ENCODE results near the gene JAK3.
A peak's percentile ranks its signal among the peaks of the same experiment; 100 is the strongest.

The JAK3 gene

DNA sequence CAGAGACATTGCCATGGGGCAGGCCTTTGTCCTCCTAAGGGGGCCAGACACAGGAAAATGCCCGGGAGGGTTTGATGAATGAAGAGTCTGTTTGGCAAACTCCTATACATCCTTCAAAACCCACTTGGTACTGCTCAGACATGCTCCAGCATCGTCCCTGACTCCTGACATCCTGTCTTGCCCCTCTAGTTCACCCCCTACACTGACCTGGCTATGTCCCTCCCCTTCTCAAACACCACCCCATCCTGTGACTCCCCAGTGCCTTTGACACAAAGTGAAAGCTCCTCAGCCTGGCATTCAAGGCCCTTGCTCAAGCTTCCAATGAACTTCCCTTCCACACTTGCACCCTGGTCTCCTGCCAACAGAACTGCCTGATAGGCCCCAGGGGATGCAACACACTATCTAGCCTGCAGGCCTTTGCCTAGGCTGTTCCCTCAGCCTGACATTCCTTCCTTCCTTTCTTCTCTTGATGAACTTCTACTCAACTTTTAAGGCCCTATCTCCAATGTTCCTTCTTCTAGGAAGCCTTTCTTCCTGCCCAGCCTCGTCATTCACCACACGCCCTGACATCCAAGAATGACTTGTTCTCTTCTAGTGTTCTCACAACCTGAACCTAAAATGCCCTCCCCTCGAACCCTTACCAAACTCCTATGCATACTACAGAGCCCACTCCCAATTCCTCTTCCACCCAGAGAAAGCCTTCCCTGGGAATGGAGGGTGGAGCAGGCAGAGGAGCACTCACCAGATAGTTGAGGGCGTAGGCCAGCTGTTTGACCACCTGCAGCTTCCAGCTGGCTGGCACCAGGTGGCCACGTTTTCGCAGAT is 12.4 kb downstream of the JAK3 start:
- no peak overlapping the region for H3K4me3 Mint-ChIP-seq
- H3K4me1 Mint-ChIP-seq (ENCODE audit: low read depth), result peaks cover 8% of the 10 kb centered on the region
- peak overlapping the region; percentile 1 for H3K27ac Mint-ChIP-seq
- H3K36me3 Mint-ChIP-seq (ENCODE audit: low read depth), result peaks cover 75% of the 10 kb centered on the region
- no peaks in the 10 kb centered on the region for H3K27me3 Mint-ChIP-seq
- H3K9me3 Mint-ChIP-seq, result no peaks in the 10 kb centered on the region

DNA sequence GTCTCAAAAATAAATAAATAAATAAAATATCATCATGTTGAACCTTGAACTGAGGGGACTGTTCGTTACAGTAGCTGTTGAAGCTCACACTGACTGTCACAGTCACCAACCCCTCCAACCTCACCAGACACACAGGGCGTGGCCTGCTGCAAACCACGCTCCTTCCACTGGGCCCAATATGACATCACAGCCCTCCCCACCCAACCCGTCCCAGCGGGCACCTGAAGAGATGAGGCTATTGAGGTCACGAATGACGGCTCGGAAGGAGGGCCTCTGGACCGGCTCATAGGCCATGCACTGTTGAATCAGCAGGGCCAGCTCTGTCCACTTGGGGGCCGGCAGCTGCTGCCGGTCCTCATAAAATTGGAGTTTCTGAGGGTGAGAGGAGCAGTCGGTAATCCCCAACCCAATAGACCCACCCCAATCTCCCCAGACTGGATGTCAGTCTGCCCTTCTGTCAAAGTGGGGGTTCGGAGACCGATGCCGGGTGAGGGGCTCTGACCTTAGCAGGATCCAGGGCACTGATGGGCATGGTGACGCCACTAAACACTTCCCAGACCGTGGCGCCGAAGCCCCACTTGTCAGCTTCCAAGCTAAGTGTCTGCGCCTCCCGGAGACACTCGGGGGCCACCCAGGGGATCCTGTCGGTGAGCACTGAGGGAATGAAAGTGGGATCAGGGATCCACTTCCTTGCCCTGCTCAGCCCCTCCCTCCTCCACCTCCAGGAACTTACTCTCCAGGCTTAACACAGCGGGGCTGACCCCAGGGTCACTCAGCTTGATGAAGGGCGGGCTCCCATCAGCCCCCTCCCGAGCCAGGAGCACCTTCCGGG is 13.2 kb downstream of the JAK3 start:
- H3K4me3 Mint-ChIP-seq, result no peak overlapping the region
- peaks cover 8% of the 10 kb centered on the region for H3K4me1 Mint-ChIP-seq (ENCODE audit: low read depth)
- no peaks in the 10 kb centered on the region for H3K27me3 Mint-ChIP-seq
- no peak overlapping the region for H3K27ac Mint-ChIP-seq
- no peaks in the 10 kb centered on the region for H3K9me3 Mint-ChIP-seq
- peaks cover 76% of the 10 kb centered on the region for H3K36me3 Mint-ChIP-seq (ENCODE audit: low read depth)

DNA sequence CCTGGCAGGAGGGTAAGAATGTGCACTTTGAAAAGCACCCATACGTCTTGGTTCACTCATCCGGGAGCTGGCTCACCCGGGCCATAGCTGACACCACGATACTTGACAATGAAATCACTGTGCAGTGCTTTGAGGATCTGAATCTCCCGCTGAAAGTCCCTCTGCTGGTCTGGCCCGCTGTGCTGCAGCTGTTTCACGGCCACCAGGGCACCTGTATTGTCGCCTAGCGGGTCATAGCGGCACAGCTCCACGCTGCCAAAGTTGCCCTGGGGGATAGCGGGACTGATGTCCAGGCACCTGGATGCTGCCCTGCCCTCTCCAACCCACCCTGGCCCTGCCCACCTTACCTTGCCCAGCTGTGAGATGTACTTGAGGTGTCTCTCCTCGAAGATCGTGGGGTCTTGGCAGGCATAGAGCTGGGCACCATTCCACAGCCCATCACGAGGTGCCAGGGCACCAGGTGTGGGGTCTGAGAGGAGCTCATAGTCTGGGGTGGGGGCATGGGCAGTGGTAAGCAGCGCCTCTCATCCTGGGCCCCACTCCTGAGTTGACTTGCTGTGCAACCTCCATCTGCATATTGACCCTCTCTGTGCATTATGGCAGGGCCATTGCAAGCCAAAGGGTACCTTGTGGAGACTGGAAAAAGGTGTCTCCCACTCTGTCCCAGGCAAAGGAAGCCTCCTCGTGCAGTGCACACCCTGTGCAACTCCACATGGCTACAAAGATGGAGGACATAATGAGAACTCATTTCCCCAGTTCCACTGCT is 15.2 kb downstream of the JAK3 start:
- Mint-ChIP-seq H3K9me3 (no peaks in the 10 kb centered on the region), H3K27me3 (no peaks in the 10 kb centered on the region), H3K27ac (no peak overlapping the region), H3K4me3 (no peak overlapping the region), H3K4me1 (ENCODE audit: low read depth) (no peaks in the 10 kb centered on the region), H3K36me3 (ENCODE audit: low read depth) (peaks cover 67% of the 10 kb centered on the region)

DNA sequence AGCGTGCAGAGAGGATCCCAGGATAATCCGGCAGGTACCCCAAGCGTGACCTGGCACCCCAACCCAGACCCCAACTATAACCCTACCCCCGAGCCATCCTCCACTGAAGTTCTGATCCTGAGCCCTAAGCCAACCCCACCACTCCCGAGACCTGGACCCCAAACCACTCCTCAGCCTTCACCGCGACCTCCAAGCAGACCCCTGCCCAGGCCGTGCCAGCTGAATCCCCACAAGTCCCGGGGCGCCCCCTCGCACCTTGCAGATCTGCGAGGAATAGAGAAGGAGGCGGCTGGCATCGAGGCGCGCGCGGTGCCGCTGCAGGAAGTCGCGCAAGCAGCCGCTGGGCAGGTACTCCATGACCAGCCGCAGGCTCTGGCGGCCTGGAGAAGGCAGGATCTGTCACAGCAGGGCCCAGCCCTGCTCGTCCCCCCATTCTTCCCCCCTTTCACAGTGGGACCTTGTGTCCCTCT is 16.3 kb downstream of the JAK3 start:
- Mint-ChIP-seq H3K27me3 (no peaks in the 10 kb centered on the region), H3K9me3 (no peaks in the 10 kb centered on the region), H3K36me3 (ENCODE audit: low read depth) (peaks cover 61% of the 10 kb centered on the region), H3K4me3 (no peak overlapping the region), H3K4me1 (ENCODE audit: low read depth) (no peaks in the 10 kb centered on the region), H3K27ac (no peak overlapping the region)

DNA sequence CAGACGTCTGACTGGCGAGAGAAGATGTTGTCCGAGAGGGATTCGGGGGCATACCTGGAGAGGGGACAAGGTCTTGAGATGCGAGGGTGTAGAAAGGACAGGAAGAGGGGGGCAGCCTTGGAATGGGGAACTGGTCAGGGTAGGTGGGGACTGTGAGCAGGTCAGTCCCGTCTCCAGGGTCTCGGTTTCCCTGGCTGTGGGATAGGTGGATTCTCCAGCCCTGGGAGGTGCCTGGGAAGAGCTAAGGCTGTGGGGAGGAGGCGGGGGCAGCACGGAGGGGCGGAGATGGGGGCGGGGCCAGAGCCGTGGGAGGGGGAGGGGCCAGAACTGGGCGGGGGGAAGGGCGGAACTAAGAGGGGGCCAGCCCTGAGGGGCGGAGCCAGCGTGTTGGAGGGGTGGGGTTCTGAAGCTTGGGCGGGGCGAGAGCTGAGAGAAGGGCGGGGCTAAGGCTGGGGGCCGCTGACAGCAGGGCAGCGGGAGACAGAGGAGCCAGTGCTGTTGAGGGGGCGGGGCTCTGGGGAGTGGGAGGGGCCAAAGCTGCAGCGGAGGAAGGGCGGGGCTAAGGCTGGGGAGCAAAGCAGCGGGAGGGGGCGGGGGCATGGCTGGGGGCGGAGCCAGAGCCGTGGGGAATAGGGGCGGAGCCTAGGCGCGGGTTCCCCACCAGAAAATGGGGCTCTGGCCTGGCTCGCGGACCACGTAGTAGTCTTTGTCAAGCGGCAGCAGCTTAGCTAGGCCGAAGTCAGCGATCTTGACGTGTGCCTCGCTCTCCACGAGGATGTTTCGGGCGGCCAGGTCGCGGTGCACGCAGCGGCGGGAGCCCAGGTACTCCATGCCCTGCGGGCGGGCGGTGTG is 17.0 kb downstream of the JAK3 start:
- Mint-ChIP-seq H3K27ac (no peak overlapping the region), H3K4me1 (ENCODE audit: low read depth) (no peaks in the 10 kb centered on the region), H3K4me3 (no peak overlapping the region), H3K9me3 (no peaks in the 10 kb centered on the region), H3K27me3 (no peaks in the 10 kb centered on the region), H3K36me3 (ENCODE audit: low read depth) (peaks cover 56% of the 10 kb centered on the region)

DNA sequence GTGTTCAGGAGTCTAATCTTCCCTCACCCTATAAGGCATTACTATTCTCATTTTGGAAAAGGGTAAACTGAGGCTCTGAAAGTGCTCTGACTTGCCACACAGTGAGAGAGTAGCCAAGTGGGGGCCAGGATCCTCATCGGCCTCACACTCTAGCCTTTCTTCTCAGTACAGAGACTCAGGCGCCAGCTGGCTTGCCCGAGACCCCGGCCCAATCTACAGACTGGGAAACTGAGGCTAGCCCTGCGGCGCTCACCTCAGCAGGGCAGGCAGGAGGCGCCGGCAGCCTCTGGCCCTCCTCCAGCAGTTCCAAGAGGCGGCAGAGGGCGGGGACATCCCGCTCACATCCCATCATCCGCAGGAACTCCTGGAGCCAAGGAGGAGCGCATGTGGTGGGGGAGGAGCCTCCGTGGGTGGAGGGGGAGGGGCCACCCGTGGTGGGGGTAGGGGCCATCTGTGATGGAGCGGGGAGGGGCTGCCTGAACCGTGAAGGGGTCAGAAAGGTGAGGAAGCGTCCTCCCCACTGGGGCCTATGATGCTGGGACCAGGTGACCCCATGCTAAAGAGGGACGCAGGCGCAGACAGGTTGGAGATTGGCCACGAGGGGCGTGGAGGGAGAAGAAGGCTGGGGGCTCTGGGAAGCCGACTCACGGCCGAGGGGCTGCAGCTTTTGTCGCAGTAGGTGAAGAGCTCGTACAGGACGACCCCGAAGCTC is 17.8 kb downstream of the JAK3 start:
- Mint-ChIP-seq H3K27me3 (no peaks in the 10 kb centered on the region), H3K4me3 (no peak overlapping the region), H3K27ac (no peak overlapping the region)

DNA sequence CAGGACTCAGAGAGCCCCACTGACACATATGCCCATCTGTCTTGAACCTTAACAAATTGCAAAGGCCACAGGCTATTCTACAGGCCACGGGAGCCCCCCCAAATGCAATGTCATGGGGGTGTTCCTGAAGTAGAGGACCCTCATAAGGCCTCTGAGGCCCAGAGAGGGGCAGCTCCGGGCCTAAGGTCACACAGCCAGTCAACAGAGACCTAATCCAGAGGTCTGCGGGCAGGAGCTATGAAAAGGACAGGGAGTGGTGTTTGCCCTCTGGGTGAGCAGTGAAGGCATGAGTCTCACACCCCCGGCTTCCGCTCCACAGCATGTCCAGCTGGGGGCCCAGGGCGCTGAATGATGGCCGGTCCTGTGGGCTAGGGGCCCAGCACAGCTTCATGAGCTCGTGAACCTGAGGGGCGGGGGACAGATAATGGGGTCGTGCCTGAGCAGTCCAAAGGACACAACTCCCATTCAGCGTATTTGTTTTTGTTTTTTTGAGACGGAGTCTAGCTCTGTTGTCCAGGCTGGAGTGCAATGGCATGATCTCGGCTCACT is 21.2 kb downstream of the JAK3 start:
- Mint-ChIP-seq H3K36me3 (ENCODE audit: low read depth) (peaks cover 21% of the 10 kb centered on the region), H3K27ac (no peak overlapping the region), H3K9me3 (no peaks in the 10 kb centered on the region), H3K4me1 (ENCODE audit: low read depth) (no peaks in the 10 kb centered on the region), H3K4me3 (no peak overlapping the region), H3K27me3 (no peaks in the 10 kb centered on the region)

More for the DNA sequence above, 17.8 kb downstream of the JAK3 start:
- no peaks in the 10 kb centered on the region for H3K9me3 Mint-ChIP-seq
- peaks cover 48% of the 10 kb centered on the region for H3K36me3 Mint-ChIP-seq (ENCODE audit: low read depth)
- no peaks in the 10 kb centered on the region for H3K4me1 Mint-ChIP-seq (ENCODE audit: low read depth)

DNA sequence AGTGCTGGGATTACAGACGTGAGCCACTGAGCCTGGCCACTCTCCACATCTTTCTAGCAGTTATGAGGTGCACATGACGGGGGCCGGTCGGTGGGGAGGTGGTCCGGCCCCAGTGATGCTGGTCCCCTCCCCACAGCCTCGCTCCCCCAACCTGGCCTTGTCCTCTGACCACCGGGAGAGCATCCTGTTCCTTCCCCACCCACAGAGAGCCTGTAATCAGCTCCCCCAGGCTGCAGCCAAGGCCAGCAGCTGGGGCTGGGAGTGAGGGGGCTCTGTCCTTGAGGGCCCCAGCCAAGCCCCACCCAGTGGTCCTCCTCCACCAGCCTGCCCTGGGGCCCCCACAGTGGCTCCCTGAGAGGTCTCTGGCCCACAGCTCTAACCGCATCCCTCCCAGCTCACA is 23.4 kb downstream of the JAK3 start:
- Mint-ChIP-seq H3K9me3 (no peaks in the 10 kb centered on the region), H3K27ac (no peak overlapping the region), H3K4me3 (no peak overlapping the region), H3K36me3 (ENCODE audit: low read depth) (peaks cover 6% of the 10 kb centered on the region), H3K27me3 (no peaks in the 10 kb centered on the region), H3K4me1 (ENCODE audit: low read depth) (no peaks in the 10 kb centered on the region)

DNA sequence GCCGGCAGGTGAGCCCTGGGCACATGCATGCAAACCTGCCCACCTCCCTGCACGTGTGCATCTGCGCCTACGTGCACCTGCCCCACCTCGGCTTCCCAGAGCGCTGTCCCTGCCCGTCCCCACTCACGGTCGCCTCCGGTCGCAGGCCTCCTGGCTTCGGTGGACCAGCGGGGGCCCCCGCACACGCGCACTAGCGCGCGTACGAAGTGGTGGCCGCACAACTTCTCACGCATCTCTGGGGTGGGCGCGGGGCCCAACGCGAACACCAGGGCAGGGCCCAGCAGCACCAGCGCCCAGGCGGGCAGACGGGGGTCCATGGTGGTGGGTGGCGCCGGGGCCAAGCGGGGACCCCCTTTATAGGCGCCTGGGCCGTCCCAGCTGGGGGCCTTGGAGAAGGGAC is 26.6 kb downstream of the JAK3 start, which contains the start of gene INSL3:
TSS of gene INSL3 (minus strand) at position 330 of the 400 bp plus-strand sequence. CDS start at position 317, 13 bp downstream.
- no peaks in the 10 kb centered on the region for H3K4me1 Mint-ChIP-seq (ENCODE audit: low read depth)
- H3K27me3 Mint-ChIP-seq, result no peaks in the 10 kb centered on the region
- H3K27ac Mint-ChIP-seq, result no peak within 1 kb of the TSS
- no peaks in the 10 kb centered on the region for H3K36me3 Mint-ChIP-seq (ENCODE audit: low read depth)
- no peak within 1 kb of the TSS for H3K4me3 Mint-ChIP-seq
- no peaks in the 10 kb centered on the region for H3K9me3 Mint-ChIP-seq

DNA sequence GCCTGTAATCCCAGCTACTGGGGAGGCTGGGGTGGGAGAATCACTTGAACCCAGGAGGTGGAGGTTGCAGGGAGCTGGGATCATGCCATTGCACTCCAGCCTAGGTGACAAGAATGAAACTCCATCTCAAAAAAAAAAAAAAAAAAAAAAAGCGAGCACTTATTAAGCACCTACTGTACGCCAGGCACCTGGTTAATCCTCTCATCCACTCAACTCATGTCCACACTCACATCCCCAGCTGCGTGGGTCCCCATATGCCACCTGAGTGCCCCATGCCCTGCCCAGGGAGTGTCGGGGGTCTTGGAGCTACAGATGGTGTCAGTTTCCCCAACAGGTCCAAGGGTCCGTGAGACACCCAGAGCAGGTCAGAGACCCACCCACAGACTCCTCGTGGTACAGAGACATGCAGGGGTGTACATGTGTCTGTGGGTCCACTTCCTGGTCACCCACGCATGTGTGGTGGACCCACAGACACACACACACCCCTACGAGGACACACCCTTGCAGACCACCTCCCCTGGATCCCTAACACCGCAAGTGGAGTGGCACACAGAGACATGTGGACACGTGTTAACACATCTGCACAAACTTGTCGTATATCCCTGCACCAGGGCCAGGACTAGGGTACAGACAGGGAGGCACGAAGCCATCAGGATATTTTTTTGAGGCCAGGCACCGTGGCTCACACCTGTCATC is 30.0 kb downstream of the JAK3 start:
- no peak overlapping the region for H3K27ac Mint-ChIP-seq
- no peaks in the 10 kb centered on the region for H3K9me3 Mint-ChIP-seq
- no peaks in the 10 kb centered on the region for H3K36me3 Mint-ChIP-seq (ENCODE audit: low read depth)
- no peaks in the 10 kb centered on the region for H3K27me3 Mint-ChIP-seq
- H3K4me1 Mint-ChIP-seq (ENCODE audit: low read depth), result no peaks in the 10 kb centered on the region
- H3K4me3 Mint-ChIP-seq, result no peak overlapping the region

DNA sequence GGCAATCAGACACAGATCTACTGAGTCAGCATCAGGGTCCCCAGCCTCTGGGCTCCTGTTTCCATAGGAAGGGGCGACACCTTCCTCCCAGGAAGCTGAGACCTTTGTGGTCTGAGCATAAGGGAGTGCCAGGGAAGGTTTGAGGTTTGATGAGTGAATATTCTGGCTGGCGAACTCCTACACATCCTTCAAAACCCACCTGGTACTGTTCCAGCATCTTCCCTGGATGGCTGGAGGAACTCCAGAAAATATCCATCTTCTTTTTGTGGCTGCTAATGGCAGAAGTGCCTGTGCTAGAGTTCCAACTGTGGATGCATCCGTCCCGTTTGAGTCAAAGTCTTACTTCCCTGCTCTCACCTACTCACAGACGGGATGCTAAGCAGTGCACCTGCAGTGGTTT is 35.7 kb downstream of the JAK3 start:
- no peaks in the 10 kb centered on the region for H3K9me3 Mint-ChIP-seq
- H3K4me1 Mint-ChIP-seq (ENCODE audit: low read depth), result peaks cover 7% of the 10 kb centered on the region
- H3K27ac Mint-ChIP-seq, result no peak overlapping the region
- no peaks in the 10 kb centered on the region for H3K27me3 Mint-ChIP-seq
- H3K4me3 Mint-ChIP-seq, result no peak overlapping the region
- no peaks in the 10 kb centered on the region for H3K36me3 Mint-ChIP-seq (ENCODE audit: low read depth)

DNA sequence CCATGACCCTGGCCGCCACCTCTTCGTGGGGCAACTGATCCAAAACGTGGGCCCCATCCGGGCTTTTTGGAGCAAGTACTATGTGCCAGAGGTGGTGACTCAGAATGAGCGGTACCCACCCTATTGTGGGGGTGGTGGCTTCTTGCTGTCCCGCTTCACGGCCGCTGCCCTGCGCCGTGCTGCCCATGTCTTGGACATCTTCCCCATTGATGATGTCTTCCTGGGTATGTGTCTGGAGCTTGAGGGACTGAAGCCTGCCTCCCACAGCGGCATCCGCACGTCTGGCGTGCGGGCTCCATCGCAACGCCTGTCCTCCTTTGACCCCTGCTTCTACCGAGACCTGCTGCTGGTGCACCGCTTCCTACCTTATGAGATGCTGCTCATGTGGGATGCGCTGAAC is 36.1 kb downstream of the JAK3 start:
- Mint-ChIP-seq H3K4me3 (no peak overlapping the region), H3K27me3 (no peaks in the 10 kb centered on the region), H3K27ac (no peak overlapping the region), H3K9me3 (no peaks in the 10 kb centered on the region), H3K4me1 (ENCODE audit: low read depth) (peaks cover 7% of the 10 kb centered on the region), H3K36me3 (ENCODE audit: low read depth) (no peaks in the 10 kb centered on the region)

DNA sequence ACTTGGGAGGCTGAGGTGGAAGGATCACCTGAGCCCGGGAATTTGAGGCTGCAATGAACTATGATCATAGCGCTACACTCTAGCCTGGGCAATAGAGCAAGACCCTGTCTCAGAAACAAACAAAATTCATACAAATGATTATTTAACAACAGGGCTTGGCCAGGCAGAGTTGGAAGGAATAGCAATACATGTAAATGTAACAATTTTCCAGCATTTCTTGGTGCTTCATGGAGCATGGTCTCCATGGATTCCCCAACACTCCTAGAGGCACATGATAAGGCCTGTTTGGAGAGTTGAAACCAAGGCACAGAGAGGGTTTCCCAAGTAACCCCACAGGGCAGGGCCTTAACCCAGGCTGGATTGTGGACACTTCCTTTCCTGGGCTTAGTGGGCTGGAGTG is 36.7 kb downstream of the JAK3 start:
- H3K4me1 Mint-ChIP-seq (ENCODE audit: low read depth), result peaks cover 10% of the 10 kb centered on the region
- no peak overlapping the region for H3K4me3 Mint-ChIP-seq
- H3K9me3 Mint-ChIP-seq, result no peaks in the 10 kb centered on the region
- no peaks in the 10 kb centered on the region for H3K27me3 Mint-ChIP-seq
- H3K36me3 Mint-ChIP-seq (ENCODE audit: low read depth), result no peaks in the 10 kb centered on the region
- no peak overlapping the region for H3K27ac Mint-ChIP-seq

All from stimulated activated naive CD8-positive, alpha-beta T cell treated with anti-CD3 and anti-CD28 coated beads, Interleukin-15, Interleukin-2, amounts not matched to agents 100 ng/mL and 50 ng/mL, for 24 hours (primary cell).